22Rv1 (cell line): Measurements from ENCODE around the gene EPHA6.
"Not testable (repeated sequence)": the region's sequence is repeated elsewhere in the genome, so short reads cannot be mapped to it uniquely, and the experiment has no call there.

ENCODE experiments used
- H3K27ac ChIP-seq: fragments of 450-650 bp; 2 replicates; pipeline ENCODE4 v1.5.1; 2017
- CTCF ChIP-seq: fragments of 450-650 bp; IDR thresholded peaks from 2 replicates; pipeline ENCODE4 v1.5.1; 2017; ENCODE audit warnings: mild to moderate bottlenecking
- ZFX ChIP-seq: fragments of 450-650 bp; IDR thresholded peaks from 2 replicates; pipeline ENCODE4 v1.6.1; 2017; ENCODE audit warnings: antibody characterized with exemption, borderline replicate concordance

The EPHA6 gene

GRCh38 chr3:96961576-96961975, 147.2 kb downstream of the EPHA6 start:
- TF ChIP-seq ZFX (no peak), CTCF (no peak)

GRCh38 chr3:96966181-96966929, 152.0 kb downstream of the EPHA6 start:
- TF ChIP-seq CTCF (no peak), ZFX (no peak)
- H3K27ac ChIP-seq = no peak overlapping the region

More at GRCh38 chr3:96961576-96961975, 147.2 kb downstream of the EPHA6 start:
- H3K27ac ChIP-seq = no peak overlapping the region

- no peak for TF ChIP-seq ZFX
- no peak for TF ChIP-seq CTCF
- H3K27ac ChIP-seq = no peak overlapping the region
These were observed 155.8 kb downstream of the EPHA6 start for GRCh38 chr3:96970211-96970610.

- TF ChIP-seq CTCF = no peak
- no peak for TF ChIP-seq ZFX
- H3K27ac ChIP-seq = no peak overlapping the region
These were observed 163.3 kb downstream of the EPHA6 start for GRCh38 chr3:96977671-96978070.

- not testable (repeated sequence) for H3K27ac ChIP-seq
These were observed 169.3 kb downstream of the EPHA6 start for GRCh38 chr3:96983716-96984115.

- TF ChIP-seq ZFX (no peak), CTCF (no peak)
- peak overlapping the region; percentile 17; the same call in 1 of the 2 replicates for H3K27ac ChIP-seq
These were observed 171.8 kb downstream of the EPHA6 start for GRCh38 chr3:96986241-96986640.

GRCh38 chr3:96991231-96991630, 176.8 kb downstream of the EPHA6 start:
- TF ChIP-seq ZFX (no peak), CTCF (no peak)
- no peak overlapping the region for H3K27ac ChIP-seq

GRCh38 chr3:96991800-96992365, 177.5 kb downstream of the EPHA6 start:
- TF ChIP-seq CTCF = no peak
- no peak for TF ChIP-seq ZFX
- H3K27ac ChIP-seq = no peak overlapping the region
